ENCODE data around the gene ARHGAP10. TPM values are rescaled to one million over a fixed set of nuclear protein-coding genes. Genes with fewer than 3 reads are reported as not detected.

The ARHGAP10 gene
- total RNA-seq, 3 donors from 2014 or later = 4.3 to 5.9 (median 5.3) TPM

DNA sequence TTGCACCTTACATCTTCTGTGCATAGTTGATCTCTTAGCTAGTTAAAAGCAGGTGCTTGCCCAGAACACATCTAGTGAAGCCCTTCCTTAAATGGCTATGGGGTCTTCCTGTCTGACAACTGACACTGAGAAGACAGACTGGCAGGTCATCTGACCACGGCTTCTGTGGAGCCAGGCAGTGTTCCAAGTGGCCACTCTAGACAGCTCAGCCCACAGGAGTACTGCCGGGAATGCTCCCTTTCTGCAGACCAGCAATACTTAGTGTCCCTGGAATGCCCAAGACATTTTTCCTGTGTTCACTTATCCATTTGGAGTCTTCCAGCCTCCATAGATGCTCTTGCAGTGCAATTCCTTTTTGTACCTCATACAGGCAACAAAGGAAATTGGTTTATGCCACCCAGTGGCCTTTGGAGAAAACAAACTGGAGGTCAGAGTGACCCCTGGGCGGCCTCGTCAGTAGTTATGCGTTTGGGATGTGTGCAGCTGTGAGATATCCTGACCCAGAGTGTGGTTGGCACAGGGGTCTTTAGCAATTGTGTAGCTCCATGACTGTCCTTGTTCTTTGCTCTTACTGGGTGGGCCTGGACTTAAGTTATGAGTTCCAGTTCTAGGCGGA is 335.5 kb downstream of the ARHGAP10 start:
- Mint-ChIP-seq H3K27me3 (ENCODE audit: low read depth) (no peaks in the 10 kb centered on the region), H3K36me3 (ENCODE audit: insufficient read depth) (peaks cover 25% of the 10 kb centered on the region), H3K9me3 (no peaks in the 10 kb centered on the region), H3K4me1 (ENCODE audit: low read depth) (no peaks in the 10 kb centered on the region), H3K4me3 (no peak overlapping the region)
- ATAC-seq (no peak), DNase-seq (no peak)

GRCh38 chr4:148068065-148068911 is 336.4 kb downstream of the ARHGAP10 start:
- Mint-ChIP-seq H3K4me3 (no peak overlapping the region), H3K27me3 (ENCODE audit: low read depth) (no peaks in the 10 kb centered on the region), H3K36me3 (ENCODE audit: insufficient read depth) (peaks cover 34% of the 10 kb centered on the region), H3K4me1 (ENCODE audit: low read depth) (no peaks in the 10 kb centered on the region), H3K9me3 (no peaks in the 10 kb centered on the region)
- ATAC-seq = no peak
- DNase-seq = no peak

- H3K36me3 Mint-ChIP-seq (ENCODE audit: insufficient read depth) = peaks cover 39% of the 10 kb centered on the region
- H3K4me1 Mint-ChIP-seq (ENCODE audit: low read depth) = no peaks in the 10 kb centered on the region
- H3K9me3 Mint-ChIP-seq = peaks cover 6% of the 10 kb centered on the region
- no peak for ATAC-seq
- no peaks in the 10 kb centered on the region for H3K27me3 Mint-ChIP-seq (ENCODE audit: low read depth)
- H3K4me3 Mint-ChIP-seq = no peak overlapping the region
- no peak for DNase-seq
These were observed 337.4 kb downstream of the ARHGAP10 start for GRCh38 chr4:148069086-148069894.

- H3K27me3 Mint-ChIP-seq (ENCODE audit: low read depth) = no peaks in the 10 kb centered on the region
- ATAC-seq (no peak), DNase-seq (no peak)
- H3K36me3 Mint-ChIP-seq (ENCODE audit: insufficient read depth) = peaks cover 42% of the 10 kb centered on the region
- no peaks in the 10 kb centered on the region for H3K4me1 Mint-ChIP-seq (ENCODE audit: low read depth)
- H3K9me3 Mint-ChIP-seq = peaks cover 9% of the 10 kb centered on the region
- no peak overlapping the region for H3K4me3 Mint-ChIP-seq
These were observed 337.9 kb downstream of the ARHGAP10 start for GRCh38 chr4:148069895-148070178.

DNA sequence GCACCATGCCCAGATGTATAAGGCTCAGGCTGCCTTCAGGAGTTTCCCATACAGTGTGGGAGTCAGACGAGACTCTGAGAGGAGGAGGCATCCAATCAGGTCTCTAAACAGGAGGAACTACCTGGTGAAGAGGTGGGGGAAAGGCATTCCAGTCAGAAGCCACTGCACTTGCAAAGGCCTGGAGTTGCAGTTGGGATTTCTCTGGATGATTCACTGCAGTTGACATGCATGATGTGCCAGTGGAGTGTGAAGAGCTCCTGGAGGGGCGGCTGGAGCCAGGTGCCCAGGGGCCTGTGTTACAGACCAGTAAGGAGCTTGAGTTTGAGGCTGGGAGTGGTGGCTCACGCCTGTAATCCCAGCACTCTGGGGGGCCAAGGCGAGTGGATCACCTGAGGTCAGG is 339.1 kb downstream of the ARHGAP10 start:
- H3K4me1 Mint-ChIP-seq (ENCODE audit: low read depth) = no peaks in the 10 kb centered on the region
- no peak for ATAC-seq
- H3K27me3 Mint-ChIP-seq (ENCODE audit: low read depth) = no peaks in the 10 kb centered on the region
- no peak for DNase-seq
- H3K36me3 Mint-ChIP-seq (ENCODE audit: insufficient read depth) = peaks cover 42% of the 10 kb centered on the region
- no peak overlapping the region for H3K4me3 Mint-ChIP-seq
- H3K9me3 Mint-ChIP-seq = peaks cover 21% of the 10 kb centered on the region

GRCh38 chr4:148072789-148073188 is 340.9 kb downstream of the ARHGAP10 start:
- H3K36me3 Mint-ChIP-seq (ENCODE audit: insufficient read depth) = peaks cover 55% of the 10 kb centered on the region
- no peak for ATAC-seq
- no peak overlapping the region for H3K4me3 Mint-ChIP-seq
- peaks cover 25% of the 10 kb centered on the region for H3K9me3 Mint-ChIP-seq
- DNase-seq = no peak
- no peaks in the 10 kb centered on the region for H3K4me1 Mint-ChIP-seq (ENCODE audit: low read depth)
- no peaks in the 10 kb centered on the region for H3K27me3 Mint-ChIP-seq (ENCODE audit: low read depth)

- no peaks in the 10 kb centered on the region for H3K4me1 Mint-ChIP-seq (ENCODE audit: low read depth)
- H3K9me3 Mint-ChIP-seq = peaks cover 30% of the 10 kb centered on the region
- DNase-seq = no peak
- no peak for ATAC-seq
- H3K27me3 Mint-ChIP-seq (ENCODE audit: low read depth) = no peaks in the 10 kb centered on the region
- H3K36me3 Mint-ChIP-seq (ENCODE audit: insufficient read depth) = peaks cover 60% of the 10 kb centered on the region
- no peak overlapping the region for H3K4me3 Mint-ChIP-seq
These were observed 341.5 kb downstream of the ARHGAP10 start for GRCh38 chr4:148073349-148073748.

- Mint-ChIP-seq H3K4me1 (ENCODE audit: low read depth) (no peaks in the 10 kb centered on the region), H3K27me3 (ENCODE audit: low read depth) (no peaks in the 10 kb centered on the region), H3K36me3 (ENCODE audit: insufficient read depth) (peaks cover 64% of the 10 kb centered on the region), H3K4me3 (no peak overlapping the region), H3K9me3 (peaks cover 30% of the 10 kb centered on the region)
- no peak for ATAC-seq
- DNase-seq = no peak
These were observed 342.6 kb downstream of the ARHGAP10 start for GRCh38 chr4:148074462-148074861.

DNA sequence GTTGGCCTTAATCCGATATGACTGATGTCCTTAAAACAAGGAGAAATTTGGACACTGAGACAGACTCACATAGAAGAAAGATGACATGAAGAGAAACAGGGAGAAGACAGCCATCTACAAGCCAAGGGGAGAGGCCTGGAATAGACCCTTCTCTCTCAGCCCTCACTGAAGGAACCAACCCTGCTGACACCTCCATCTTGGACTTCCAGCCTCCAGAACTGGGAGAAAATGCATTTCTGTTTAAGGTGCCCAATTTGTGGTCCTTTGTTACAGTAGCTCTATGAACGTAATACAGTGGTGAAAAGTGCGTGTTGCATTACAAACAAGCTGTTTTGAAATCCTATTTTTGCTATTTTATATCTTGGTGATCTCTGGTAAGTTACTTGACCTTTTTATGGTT is 343.6 kb downstream of the ARHGAP10 start:
- peaks cover 30% of the 10 kb centered on the region for H3K9me3 Mint-ChIP-seq
- H3K4me3 Mint-ChIP-seq = no peak overlapping the region
- no peaks in the 10 kb centered on the region for H3K27me3 Mint-ChIP-seq (ENCODE audit: low read depth)
- ATAC-seq (no peak), DNase-seq (no peak)
- H3K36me3 Mint-ChIP-seq (ENCODE audit: insufficient read depth) = peaks cover 65% of the 10 kb centered on the region
- no peaks in the 10 kb centered on the region for H3K4me1 Mint-ChIP-seq (ENCODE audit: low read depth)

DNA sequence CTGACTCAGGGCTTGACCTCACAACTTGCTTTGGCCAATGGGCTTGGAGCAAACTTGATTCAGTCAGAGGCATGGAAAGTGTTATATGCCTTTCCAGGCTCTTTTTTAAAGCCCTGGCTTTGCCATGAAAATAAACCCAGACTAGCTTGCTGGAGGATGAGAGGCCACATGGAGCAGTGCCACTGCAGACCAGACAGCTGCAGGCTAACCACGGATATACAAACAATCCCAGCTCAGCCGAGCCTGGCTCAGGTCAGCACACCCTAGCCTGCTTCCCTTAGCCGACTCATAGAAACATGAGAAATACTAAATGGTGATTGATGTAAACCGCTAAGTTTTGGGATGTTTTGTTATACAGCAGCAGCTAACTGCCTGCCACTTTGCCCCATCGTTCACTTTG is 345.1 kb downstream of the ARHGAP10 start:
- ATAC-seq (no peak), DNase-seq (no peak)
- peaks cover 71% of the 10 kb centered on the region for H3K36me3 Mint-ChIP-seq (ENCODE audit: insufficient read depth)
- H3K4me1 Mint-ChIP-seq (ENCODE audit: low read depth) = no peaks in the 10 kb centered on the region
- H3K4me3 Mint-ChIP-seq = no peak overlapping the region
- H3K27me3 Mint-ChIP-seq (ENCODE audit: low read depth) = no peaks in the 10 kb centered on the region
- H3K9me3 Mint-ChIP-seq = peaks cover 30% of the 10 kb centered on the region

DNA sequence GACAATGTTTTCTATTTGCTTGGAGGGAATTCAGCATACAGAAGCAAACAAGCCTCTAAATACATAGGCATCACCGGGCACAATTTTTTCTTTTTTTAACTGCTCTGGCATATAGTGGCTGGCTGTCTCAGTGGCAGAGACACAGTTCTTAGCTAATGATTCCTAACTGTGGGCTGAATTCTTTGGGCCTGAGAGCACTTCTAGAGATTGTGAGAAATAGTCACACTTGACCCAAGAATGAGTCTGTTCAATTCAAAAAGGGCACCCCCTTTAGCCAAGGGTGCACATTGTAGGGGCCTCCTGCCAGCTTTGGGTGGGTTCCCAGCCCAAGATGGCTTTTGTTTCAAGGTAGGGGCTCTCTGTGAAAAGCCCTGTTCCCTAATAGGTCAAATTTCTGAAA is 345.7 kb downstream of the ARHGAP10 start:
- Mint-ChIP-seq H3K9me3 (peaks cover 30% of the 10 kb centered on the region), H3K4me1 (ENCODE audit: low read depth) (no peaks in the 10 kb centered on the region), H3K4me3 (no peak overlapping the region), H3K36me3 (ENCODE audit: insufficient read depth) (peaks cover 68% of the 10 kb centered on the region), H3K27me3 (ENCODE audit: low read depth) (no peaks in the 10 kb centered on the region)
- no peak for DNase-seq
- no peak for ATAC-seq

DNA sequence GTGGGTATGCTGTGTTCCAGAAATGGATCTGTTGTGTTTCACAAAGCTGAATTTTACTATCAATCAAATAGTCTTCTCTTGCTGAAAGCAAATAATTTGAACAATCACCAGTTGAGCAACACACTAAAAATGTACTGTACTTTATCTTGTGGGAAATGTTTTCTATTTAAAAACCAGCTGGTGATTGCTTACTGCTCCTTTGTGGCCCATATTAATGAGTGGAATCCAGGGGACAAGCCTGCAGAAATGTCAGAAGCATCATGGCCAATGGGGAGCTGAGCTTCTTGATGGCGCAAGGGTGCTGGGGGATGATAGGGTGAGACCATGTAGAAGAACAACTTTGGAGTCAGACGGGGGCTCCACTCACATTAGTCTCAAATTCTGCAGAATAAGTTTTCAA is 346.2 kb downstream of the ARHGAP10 start:
- ATAC-seq (no peak), DNase-seq (no peak)
- Mint-ChIP-seq H3K9me3 (peaks cover 30% of the 10 kb centered on the region), H3K4me1 (ENCODE audit: low read depth) (no peaks in the 10 kb centered on the region), H3K27me3 (ENCODE audit: low read depth) (no peaks in the 10 kb centered on the region), H3K36me3 (ENCODE audit: insufficient read depth) (peaks cover 64% of the 10 kb centered on the region), H3K4me3 (no peak overlapping the region)

DNA sequence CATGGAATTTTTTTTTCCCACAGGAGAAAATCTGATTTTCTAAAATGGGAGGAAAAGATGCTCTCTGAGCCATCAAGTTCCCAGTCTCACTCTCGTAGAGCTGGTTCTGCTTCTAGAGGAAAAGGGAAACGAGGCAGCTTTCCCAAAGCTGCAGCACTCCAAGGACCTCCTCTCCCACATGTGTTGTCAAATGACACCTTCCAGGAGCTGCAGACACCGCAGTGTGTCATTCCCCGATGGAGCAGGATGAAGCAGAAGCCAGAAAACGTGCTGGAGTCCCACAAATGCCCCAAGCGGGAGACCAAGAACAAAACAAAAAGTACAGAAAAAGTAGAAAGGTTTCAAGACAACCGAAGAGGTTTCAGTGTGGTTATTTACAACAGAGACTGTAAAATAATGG is 348.1 kb downstream of the ARHGAP10 start:
- ATAC-seq (no peak), DNase-seq (no peak)
- Mint-ChIP-seq H3K27me3 (ENCODE audit: low read depth) (no peaks in the 10 kb centered on the region), H3K4me3 (no peak overlapping the region), H3K36me3 (ENCODE audit: insufficient read depth) (peaks cover 52% of the 10 kb centered on the region), H3K9me3 (peaks cover 24% of the 10 kb centered on the region), H3K4me1 (ENCODE audit: low read depth) (peaks cover 3% of the 10 kb centered on the region)

DNA sequence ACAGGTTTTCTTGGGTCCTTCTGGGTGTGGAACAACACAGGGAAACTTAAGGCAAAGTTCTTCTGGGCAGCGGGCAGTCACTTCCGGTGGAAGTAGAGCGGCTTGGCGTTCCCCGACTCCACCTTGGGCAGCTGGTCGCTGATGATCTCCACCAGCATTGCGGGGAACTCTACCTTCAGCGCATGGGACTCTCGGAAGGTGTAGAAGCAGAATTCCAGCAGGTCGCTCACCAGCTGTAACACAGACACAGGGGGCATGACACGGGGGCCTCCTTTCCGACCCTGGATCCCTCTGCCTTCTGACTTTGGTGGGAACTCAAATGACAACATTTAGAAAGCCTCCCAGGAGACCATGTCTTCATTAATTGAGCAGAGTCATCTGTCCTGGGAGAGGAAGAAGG is 349.4 kb downstream of the ARHGAP10 start:
- Mint-ChIP-seq H3K4me3 (no peak overlapping the region), H3K4me1 (ENCODE audit: low read depth) (peaks cover 9% of the 10 kb centered on the region), H3K27me3 (ENCODE audit: low read depth) (no peaks in the 10 kb centered on the region), H3K36me3 (ENCODE audit: insufficient read depth) (peaks cover 42% of the 10 kb centered on the region), H3K9me3 (peaks cover 11% of the 10 kb centered on the region)
- no peak for DNase-seq
- ATAC-seq = no peak

DNA sequence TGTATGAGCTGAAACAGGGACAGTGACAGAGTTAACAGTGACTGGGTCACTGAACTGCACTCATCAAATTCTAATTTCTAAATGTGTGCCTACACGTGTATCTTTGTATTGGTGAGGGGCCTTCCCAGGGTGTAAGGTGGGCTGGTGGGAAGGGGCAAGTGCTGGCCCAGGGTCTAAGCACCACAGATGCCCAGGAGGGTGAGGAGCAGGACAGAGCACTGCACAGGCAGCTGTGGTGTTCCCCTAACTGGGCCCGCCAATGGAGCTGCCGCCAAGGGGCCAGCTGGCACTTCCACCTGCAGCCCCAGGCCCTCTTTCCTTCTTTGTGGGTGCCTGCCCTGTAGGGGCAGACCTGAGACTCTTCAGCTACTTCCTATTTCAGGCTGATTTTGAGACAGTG is 349.9 kb downstream of the ARHGAP10 start:
- peaks cover 39% of the 10 kb centered on the region for H3K36me3 Mint-ChIP-seq (ENCODE audit: insufficient read depth)

More for the DNA sequence above, 349.9 kb downstream of the ARHGAP10 start:
- ATAC-seq (no peak), DNase-seq (no peak)
- H3K27me3 Mint-ChIP-seq (ENCODE audit: low read depth) = no peaks in the 10 kb centered on the region
- H3K4me3 Mint-ChIP-seq = no peak overlapping the region
- peaks cover 10% of the 10 kb centered on the region for H3K9me3 Mint-ChIP-seq
- peaks cover 11% of the 10 kb centered on the region for H3K4me1 Mint-ChIP-seq (ENCODE audit: low read depth)

Data from activated T-cell treated with anti-CD3 and anti-CD28 coated beads, Interleukin-2, amount 50 U/mL, for 4 hours (primary cell).